Smooth muscle cell (in vitro differentiated cells): Measurements from ENCODE around the gene C20orf144. TPM values are rescaled to one million over a fixed set of nuclear protein-coding genes. Genes with fewer than 3 reads are reported as not detected.

Experiments used
- DNase-seq: peaks from one replicate; lab custom pipeline; 2025; ENCODE audit not compliant: unreplicated experiment; lab: John Stamatoyannopoulos, UW
- H2AFZ ChIP-seq: fragments of 200-600 bp; sonication (generic); 2 replicates; pipeline ENCODE4 v1.6.0; 2016; ENCODE audit warnings: antibody characterized with exemption, low read depth, mild to moderate bottlenecking
- H3F3A ChIP-seq: fragments of 200-600 bp; sonication (generic); 2 replicates; pipeline ENCODE4 v1.6.0; 2017; ENCODE audit warnings: antibody characterized with exemption, low read depth
- H3K27ac ChIP-seq: fragments of 200-600 bp; sonication (generic); 2 replicates; pipeline ENCODE4 v1.5.1; 2016; ENCODE audit warnings: low read depth, mild to moderate bottlenecking
- H3K27me3 ChIP-seq: fragments of 200-600 bp; sonication (generic); 2 replicates; pipeline ENCODE4 v1.6.1; 2016; ENCODE audit warnings: low read depth, mild to moderate bottlenecking
- H3K36me3 ChIP-seq: fragments of 200-600 bp; sonication (generic); 2 replicates; pipeline ENCODE4 v1.5.1; 2016; ENCODE audit warnings: low read depth
- H3K4me1 ChIP-seq: fragments of 200-600 bp; sonication (generic); 2 replicates; pipeline ENCODE4 v1.5.1; 2016; ENCODE audit warnings: low read depth
- H3K4me2 ChIP-seq: fragments of 200-600 bp; sonication (generic); 2 replicates; pipeline ENCODE4 v1.6.0; 2016; ENCODE audit warnings: mild to moderate bottlenecking
- H3K4me3 ChIP-seq: fragments of 200-600 bp; sonication (generic); 2 replicates; pipeline ENCODE4 v1.5.1; 2016; ENCODE audit warnings: mild to moderate bottlenecking
- H3K79me2 ChIP-seq: fragments of 200-600 bp; sonication (generic); 2 replicates; pipeline ENCODE4 v1.6.0; 2016; ENCODE audit warnings: low read depth, mild to moderate bottlenecking
- H3K9ac ChIP-seq: fragments of 200-600 bp; sonication (generic); 2 replicates; pipeline ENCODE4 v1.6.0; 2016; ENCODE audit warnings: low read depth
- H3K9me3 ChIP-seq: fragments of 200-600 bp; sonication (generic); replicated peaks from 2 replicates; pipeline ENCODE4 v1.5.1; 2016; ENCODE audit warnings: low read depth
- H4K20me1 ChIP-seq: fragments of 200-600 bp; sonication (generic); 2 replicates; pipeline ENCODE4 v1.6.0; 2016; ENCODE audit warnings: low read depth
- WGBS: methylation state at CpG from one replicate; pipeline ENCODE4 v1.1.7; 2016; ENCODE audit warnings: low lambda C conversion rate; 5-methylcytosine and 5-hydroxymethylcytosine counted together
- polyA plus RNA-seq: library from polyadenylated mRNA; unstranded; fragments of >200 nt; fragmentation: Nextera tagmentation; extraction: Ambion mirVana; gene quantifications from 2 replicates; pipeline ENCODE4 v1.2.1, GENCODE V29; 2016
- total RNA-seq: library from RNA; depleted of rRNA; stranded (reverse); fragments of >200 nt; gene quantifications from 2 replicates; pipeline ENCODE4 v1.2.3, GENCODE V29; 2014
- TF ChIP-seq, protein P1 (sequence below): fragments of 200-600 bp; sonication (generic); IDR thresholded peaks from 2 replicates; pipeline ENCODE4 v1.5.1; 2017; ENCODE audit warnings: borderline replicate concordance, mild to moderate bottlenecking, antibody characterized with exemption; ENCODE audit not compliant: insufficient read depth, poor library complexity, severe bottlenecking

Gene C20orf144
- total and polyA plus RNA-seq, 2 experiments from 2014 or later: 0.73 to 1.1 TPM

DNA sequence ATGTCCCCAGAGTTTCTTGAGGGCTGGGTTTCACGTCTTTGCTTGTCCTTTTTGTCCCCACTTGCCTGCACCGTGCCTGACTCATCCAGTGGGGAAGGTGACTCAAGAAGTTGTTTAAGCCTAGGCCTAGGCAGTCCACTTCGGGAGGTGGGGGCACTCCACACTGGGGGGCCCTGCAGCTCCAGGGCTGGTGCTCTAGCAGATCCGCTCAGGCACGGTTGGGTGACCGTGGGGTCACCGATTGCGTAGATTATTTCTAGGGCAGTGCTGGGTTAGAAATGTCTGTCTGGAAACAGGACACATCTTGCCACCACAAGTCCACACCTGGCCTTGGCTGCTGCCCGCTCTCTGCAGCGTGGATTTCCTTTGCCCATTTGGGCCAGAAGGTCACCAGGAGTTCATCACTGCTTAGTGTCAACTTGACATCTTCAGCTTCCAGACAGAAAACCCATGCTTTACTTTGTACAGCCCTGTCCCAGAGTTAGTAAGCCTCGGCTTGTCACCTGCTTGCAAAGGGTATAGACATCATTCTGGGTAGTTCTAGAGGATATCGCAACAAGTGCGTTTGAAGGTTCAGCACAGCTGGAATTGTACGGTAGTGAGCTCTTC lies 13.6 kb upstream of the C20orf144 start:
- Histone ChIP-seq H3K4me1 (no peaks in the 10 kb centered on the region), H2AFZ (no peak overlapping the region), H3K36me3 (peaks cover 4% of the 10 kb centered on the region), H3K9ac (no peak overlapping the region), H3K27ac (no peak overlapping the region), H3K4me2 (no peak overlapping the region), H3K79me2 (no peaks in the 10 kb centered on the region), H3K27me3 (no peaks in the 10 kb centered on the region), H3F3A (peaks cover 4% of the 10 kb centered on the region), H3K9me3 (no peaks in the 10 kb centered on the region), H3K4me3 (no peak overlapping the region), H4K20me1 (peaks cover 20% of the 10 kb centered on the region)
- WGBS: 83% methylated on average over 14 of the region's 14 CpGs
- TF ChIP-seq, protein P1, sequence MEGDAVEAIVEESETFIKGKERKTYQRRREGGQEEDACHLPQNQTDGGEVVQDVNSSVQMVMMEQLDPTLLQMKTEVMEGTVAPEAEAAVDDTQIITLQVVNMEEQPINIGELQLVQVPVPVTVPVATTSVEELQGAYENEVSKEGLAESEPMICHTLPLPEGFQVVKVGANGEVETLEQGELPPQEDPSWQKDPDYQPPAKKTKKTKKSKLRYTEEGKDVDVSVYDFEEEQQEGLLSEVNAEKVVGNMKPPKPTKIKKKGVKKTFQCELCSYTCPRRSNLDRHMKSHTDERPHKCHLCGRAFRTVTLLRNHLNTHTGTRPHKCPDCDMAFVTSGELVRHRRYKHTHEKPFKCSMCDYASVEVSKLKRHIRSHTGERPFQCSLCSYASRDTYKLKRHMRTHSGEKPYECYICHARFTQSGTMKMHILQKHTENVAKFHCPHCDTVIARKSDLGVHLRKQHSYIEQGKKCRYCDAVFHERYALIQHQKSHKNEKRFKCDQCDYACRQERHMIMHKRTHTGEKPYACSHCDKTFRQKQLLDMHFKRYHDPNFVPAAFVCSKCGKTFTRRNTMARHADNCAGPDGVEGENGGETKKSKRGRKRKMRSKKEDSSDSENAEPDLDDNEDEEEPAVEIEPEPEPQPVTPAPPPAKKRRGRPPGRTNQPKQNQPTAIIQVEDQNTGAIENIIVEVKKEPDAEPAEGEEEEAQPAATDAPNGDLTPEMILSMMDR: no peak
- DNase-seq: no peak

DNA sequence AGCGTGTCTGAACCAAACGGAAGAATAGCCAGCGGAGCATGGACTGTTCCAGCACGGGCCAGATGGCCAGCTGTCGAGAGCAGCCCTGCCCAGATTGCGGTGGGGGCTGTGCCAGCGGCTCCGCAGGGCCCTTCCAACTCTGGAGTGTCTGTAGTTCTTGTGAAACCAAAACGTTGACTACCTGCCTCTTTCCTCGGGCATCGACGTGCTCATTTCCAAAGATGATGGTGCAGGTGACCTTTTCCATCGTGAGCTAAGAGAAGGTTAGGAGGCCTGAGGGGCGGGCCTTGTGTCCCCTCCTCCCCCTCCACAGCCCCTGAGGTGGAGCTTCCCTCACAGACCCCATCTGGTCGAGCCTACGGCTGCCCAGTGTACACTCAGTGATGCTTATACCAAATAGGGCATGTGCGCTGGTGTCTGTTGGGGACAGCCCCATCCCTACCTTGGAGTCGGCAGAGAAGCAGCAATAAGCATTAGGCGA lies 12.9 kb upstream of the C20orf144 start:
- no peaks in the 10 kb centered on the region for H3K79me2 ChIP-seq
- H2AFZ ChIP-seq: no peak overlapping the region
- no peak overlapping the region for H3K4me3 ChIP-seq
- H3K4me2 ChIP-seq: no peak overlapping the region
- no peak overlapping the region for H3K9ac ChIP-seq
- H3K9me3 ChIP-seq: no peaks in the 10 kb centered on the region
- no peak overlapping the region for H3K27ac ChIP-seq
- 91% methylated on average over 19 of the region's 19 CpGs for WGBS
- H3K27me3 ChIP-seq: no peaks in the 10 kb centered on the region
- DNase-seq: no peak
- H4K20me1 ChIP-seq: peaks cover 20% of the 10 kb centered on the region
- TF ChIP-seq, protein P1: no peak
- H3F3A ChIP-seq: peaks cover 4% of the 10 kb centered on the region
- no peaks in the 10 kb centered on the region for H3K4me1 ChIP-seq
- peaks cover 4% of the 10 kb centered on the region for H3K36me3 ChIP-seq

DNA sequence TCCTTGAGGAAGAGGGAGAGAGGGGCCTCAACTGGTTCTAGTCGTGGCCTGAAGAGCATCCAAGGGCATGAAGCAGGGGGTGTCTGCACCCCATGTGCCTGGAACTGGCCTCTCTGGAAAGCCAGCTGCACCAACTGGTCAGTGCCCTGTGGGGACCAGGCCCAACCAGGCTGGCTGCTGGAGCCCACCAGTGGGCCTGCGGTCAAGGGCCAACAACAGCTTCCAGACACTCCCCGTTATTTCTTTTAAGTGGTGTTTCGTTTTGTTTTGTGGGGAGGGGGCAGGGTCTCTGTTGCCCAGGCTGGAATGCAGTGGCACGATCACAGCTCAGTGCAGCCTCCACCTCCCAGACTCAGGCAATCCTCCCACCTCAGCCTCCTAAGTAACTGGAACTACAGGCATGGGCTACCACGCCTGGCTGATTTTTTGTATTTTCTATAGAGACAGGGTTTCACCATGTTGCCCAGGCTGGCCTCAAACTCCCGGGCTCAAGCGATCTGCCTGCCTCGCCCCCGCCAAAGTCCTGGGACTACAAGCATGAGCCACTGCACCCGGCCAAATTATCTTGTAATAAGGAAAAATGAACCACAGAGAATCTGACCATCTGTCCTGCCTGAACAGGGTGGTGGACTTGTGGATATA lies 11.9 kb upstream of the C20orf144 start:
- H3K9ac ChIP-seq: no peak overlapping the region
- no peak overlapping the region for H3K4me2 ChIP-seq
- no peak overlapping the region for H3K4me3 ChIP-seq
- WGBS: 95% methylated on average over 11 of the region's 11 CpGs
- H3K79me2 ChIP-seq: no peaks in the 10 kb centered on the region
- no peak for DNase-seq
- TF ChIP-seq, protein P1: no peak
- H4K20me1 ChIP-seq: peaks cover 20% of the 10 kb centered on the region
- H3K36me3 ChIP-seq: peaks cover 3% of the 10 kb centered on the region
- H3K4me1 ChIP-seq: no peaks in the 10 kb centered on the region
- H3F3A ChIP-seq: peaks cover 7% of the 10 kb centered on the region
- no peaks in the 10 kb centered on the region for H3K27me3 ChIP-seq
- H3K27ac ChIP-seq: no peak overlapping the region
- H2AFZ ChIP-seq: no peak overlapping the region
- H3K9me3 ChIP-seq: no peaks in the 10 kb centered on the region
